GM10266 (cell line): ENCODE data around the gene DYNLL2.
A peak's percentile ranks its signal among the peaks of the same experiment; 100 is the strongest.
"Not testable (repeated sequence)": the region's sequence is repeated elsewhere in the genome, so short reads cannot be mapped to it uniquely, and the experiment has no call there.

ENCODE experiments used
- DNase-seq: peaks from one replicate; pipeline ENCODE4 v3.0.0; 2012; ENCODE audit errors: extremely low spot score
- TF ChIP-seq, protein P1 (sequence below): IDR thresholded peaks from 2 replicates; pipeline ENCODE4 v1.5.1; 2012; ENCODE audit warnings: mild to moderate bottlenecking, low read depth; ENCODE audit not compliant: control insufficient read depth, insufficient read depth; ENCODE audit errors: missing control alignments

DYNLL2 gene

GRCh38 chr17:58082870-58083490 is at the start of gene DYNLL2:
Gene DYNLL2, plus strand, starts transcription at chr17:58083419. Its CDS starts 3,672 bp downstream, at chr17:58087091.
- TF ChIP-seq, protein P1, sequence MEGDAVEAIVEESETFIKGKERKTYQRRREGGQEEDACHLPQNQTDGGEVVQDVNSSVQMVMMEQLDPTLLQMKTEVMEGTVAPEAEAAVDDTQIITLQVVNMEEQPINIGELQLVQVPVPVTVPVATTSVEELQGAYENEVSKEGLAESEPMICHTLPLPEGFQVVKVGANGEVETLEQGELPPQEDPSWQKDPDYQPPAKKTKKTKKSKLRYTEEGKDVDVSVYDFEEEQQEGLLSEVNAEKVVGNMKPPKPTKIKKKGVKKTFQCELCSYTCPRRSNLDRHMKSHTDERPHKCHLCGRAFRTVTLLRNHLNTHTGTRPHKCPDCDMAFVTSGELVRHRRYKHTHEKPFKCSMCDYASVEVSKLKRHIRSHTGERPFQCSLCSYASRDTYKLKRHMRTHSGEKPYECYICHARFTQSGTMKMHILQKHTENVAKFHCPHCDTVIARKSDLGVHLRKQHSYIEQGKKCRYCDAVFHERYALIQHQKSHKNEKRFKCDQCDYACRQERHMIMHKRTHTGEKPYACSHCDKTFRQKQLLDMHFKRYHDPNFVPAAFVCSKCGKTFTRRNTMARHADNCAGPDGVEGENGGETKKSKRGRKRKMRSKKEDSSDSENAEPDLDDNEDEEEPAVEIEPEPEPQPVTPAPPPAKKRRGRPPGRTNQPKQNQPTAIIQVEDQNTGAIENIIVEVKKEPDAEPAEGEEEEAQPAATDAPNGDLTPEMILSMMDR: no peak
- DNase-seq: peak; percentile 98

DNA sequence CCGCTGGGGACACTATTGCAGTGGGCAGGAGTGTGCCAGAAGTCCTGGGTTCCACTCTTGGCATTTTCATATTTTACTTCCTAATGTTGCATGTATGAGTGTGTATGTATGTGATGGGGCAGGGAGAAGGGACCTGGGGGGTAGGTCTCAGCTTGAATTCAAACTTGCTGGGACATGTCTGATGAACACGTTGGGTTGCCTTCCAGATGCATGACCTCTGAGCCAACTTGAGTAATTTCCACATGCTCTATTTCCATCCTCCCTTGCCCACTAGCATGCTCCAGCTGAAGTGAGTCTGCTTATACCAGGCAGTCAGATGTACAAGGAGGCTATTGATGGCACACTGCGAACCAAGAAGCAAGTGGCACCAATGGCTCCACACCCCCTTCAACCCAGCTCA is 43.2 kb upstream of the DYNLL2 start:
- TF ChIP-seq, protein P1: no peak
- no peak for DNase-seq

DNA sequence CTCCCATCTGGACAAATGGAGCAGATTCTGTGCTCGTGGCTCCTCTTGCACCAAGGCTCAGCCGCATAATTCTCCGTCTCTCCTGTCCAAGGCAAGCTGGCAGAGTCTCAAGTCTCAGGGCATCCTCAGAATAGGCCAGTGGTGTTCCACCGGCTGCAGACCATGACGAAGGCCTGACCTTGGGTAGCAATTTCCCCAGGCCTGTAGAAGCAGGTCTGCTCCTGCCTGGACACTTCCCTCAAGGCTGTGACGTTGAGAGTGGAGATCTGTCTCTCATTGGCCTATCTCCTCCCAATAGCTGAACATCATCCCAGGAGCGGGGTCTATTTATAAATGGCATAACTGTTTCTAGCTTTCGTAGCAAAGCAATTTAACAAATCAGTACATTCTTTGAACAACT is 42.8 kb upstream of the DYNLL2 start:
- DNase-seq: no peak

GRCh38 chr17:58041161-58041560 is 42.1 kb upstream of the DYNLL2 start:
- TF ChIP-seq, protein P1: no peak
- DNase-seq: no peak

More for the DNA sequence above, 42.8 kb upstream of the DYNLL2 start:
- TF ChIP-seq, protein P1: no peak

- DNase-seq: no peak
- TF ChIP-seq, protein P1: no peak
Observed at GRCh38 chr17:58043221-58044181, 39.7 kb upstream of the DYNLL2 start.

- DNase-seq: not testable (repeated sequence)
Observed at GRCh38 chr17:58044256-58044655, 39.0 kb upstream of the DYNLL2 start.

DNA sequence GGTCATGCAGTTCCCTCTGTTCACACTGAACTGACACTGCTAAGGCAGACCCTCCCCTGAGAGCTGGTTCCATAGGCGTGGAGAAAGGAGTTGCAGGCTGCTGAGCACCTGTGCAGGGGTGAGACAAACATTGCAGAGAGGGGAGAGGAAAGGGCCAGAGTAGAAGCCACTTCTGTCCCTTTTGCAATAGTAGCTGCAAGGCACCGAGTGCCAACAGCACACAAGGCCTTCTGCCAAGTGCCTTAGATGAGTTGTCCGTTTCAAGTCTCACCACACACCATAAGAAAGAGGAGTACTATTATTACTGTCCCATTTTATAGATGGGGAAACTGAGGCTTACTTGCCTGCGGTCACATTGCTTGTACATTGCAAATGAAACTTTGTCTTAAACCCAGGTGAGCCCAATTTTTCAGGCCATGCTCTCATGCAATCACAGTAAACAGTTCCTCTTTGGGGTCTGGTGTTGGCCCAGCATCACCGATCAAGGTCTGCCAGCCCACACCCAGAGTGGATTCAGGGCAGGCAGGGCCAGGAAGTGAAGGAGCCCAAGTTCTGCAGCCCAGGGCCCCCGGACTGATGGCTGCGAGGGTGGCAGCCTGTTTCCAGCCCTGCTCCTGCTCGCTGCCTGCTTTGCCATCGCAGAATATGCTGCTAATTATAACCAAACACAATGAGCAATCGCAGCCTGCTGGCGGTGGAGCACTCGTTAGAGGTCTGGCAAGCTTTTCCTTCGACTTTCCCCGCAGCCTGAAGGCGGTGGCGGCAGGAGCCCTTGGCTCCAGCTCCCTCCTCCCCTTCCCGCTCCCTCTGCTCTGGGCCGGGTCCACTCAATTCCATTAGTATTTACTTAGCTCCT is 36.8 kb upstream of the DYNLL2 start:
- TF ChIP-seq, protein P1: no peak
- DNase-seq: no peak
